Head of caudate nucleus (tissue), 42 donors: ENCODE results near the gene RAD18.

Experiments
- DNase-seq, 42 donors: peaks; one replicate each; pipeline versions ENCODE4 v3.0.0 to v3.0.0-alpha.2; 2020 to 2021; ENCODE audit warnings: mixed read lengths in 7 of 42
- intact Hi-C: fragments of 100-400 bp; cut with DNase I; formaldehyde crosslinking; loops from one replicate; pipeline ENCODE4 v1.15.0; 2022

RAD18 gene

DNA sequence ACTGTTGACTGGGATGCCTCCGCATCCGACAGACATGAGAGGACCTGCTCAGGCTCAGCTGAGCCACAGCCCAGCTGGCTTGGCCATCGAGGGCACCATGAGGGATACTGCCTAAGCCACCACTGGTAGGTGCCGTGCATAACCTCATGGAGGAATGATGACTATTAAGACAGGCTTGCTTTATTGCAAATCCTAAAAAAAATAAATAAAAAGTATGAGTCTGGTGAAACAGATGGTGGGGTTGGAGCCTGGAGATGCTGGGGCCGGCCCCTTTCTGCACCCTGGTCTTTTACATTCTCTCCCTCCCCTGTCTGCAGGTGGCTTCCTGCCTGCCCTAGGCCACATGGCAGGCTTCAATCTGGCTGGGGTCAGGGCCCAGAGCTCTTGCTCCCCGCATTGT, 24.0 kb upstream of the RAD18 start:
- intact Hi-C loops = loop anchor here (5.0 kb wide), 2 partner anchors 260 to 315 kb away; partner anchors contain the start of gene SRGAP3
- DNase-seq = no peak

DNA sequence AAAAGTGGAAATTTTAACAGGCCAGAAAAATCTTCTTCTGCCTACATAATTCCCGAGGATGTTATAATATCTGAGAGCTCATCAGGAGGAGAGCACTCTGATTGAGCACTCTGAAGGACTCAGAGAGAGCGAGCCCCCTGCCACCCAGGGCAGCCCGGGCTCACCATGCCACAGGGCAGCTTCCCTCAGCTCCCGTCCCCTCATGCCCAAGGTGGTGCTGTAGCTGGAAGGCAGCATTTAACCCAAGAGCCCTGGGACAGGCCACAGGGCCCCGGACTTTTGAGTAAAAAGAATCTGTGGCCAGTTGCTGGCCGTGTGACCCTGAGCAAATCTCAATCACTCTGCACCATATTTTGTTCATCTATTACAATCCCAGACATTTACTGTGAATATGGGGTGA, 23.5 kb upstream of the RAD18 start:
- intact Hi-C loops = loop anchor here (5.0 kb wide), 2 partner anchors 261 to 316 kb away; partner anchors contain the start of gene SRGAP3

GRCh38 chr3:8985876-8986275, 22.6 kb upstream of the RAD18 start:
- no peak for DNase-seq
- intact Hi-C loops = loop anchor here (5.0 kb wide), 2 partner anchors 261 to 316 kb away; partner anchors contain the start of gene SRGAP3

More for the DNA sequence above, 23.5 kb upstream of the RAD18 start:
- DNase-seq = no peak

DNA sequence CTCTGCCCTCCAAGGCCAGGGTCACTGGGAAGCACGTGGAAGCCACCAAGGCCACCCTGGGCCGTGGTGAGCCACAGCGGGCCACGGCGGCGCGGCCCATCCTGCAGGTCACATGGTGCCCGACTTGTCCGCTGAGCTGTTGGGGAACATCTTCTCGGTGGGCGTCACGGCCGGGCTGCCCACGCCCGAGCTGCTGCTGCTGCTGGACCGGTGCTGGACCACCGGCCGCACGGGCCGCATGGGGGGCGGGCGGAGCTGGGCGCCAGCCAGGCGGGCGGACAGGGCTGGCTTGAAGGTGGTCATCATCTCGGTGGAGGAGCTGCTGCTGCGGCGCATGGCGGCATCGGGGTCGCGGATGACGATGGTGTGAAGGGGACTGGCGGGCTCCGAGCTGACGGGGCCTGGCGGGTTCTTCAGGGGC, 22.1 kb upstream of the RAD18 start:
- DNase-seq = no peak
- intact Hi-C loops = loop anchor here (5.0 kb wide), 2 partner anchors 262 to 317 kb away; partner anchors contain the start of gene SRGAP3

DNA sequence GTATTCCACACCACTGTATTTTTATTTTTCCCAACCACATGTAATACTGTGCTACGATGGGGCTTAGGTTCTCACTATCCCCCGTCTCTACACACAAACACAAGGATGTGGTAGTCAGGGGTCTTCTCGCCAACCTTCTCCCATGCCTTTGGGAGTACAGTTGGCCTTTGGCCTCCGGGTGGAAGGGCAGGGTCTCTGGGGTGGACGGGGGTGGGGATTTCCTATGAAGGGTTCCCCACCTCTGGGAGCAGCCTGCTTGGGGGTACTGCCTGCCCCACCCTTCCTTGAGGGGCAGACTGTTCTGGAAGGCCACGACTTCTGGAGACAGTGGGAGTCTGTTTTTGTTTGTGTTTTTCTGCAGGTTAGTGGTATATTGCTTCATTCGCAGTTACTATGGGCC, 21.3 kb upstream of the RAD18 start:
- no peak for DNase-seq

GRCh38 chr3:8984081-8984480, 20.8 kb upstream of the RAD18 start:
- DNase-seq = no peak
- intact Hi-C loops = no loop called here

More for the DNA sequence above, 21.3 kb upstream of the RAD18 start:
- intact Hi-C loops = no loop called here

DNA sequence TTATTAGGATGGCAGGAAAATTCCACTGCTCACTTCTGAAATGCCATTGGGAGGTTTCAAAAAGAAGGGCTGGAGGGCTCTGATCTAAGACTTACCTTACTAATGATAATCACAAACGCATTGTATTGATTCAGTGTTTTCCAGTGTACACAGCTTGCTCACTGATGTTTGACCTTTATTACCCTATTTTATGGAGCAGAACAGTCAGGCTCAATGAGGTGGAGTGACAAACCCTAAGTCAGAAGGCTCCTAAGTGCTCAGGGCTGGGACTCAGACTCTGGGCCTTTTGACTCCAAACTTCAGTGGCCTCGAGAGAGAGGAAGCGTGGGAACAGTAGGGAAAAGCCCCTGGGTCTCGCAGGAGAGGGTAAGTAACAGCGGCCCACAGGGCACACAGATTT, 20.3 kb upstream of the RAD18 start:
- no peak for DNase-seq
- intact Hi-C loops = no loop called here

- DNase-seq = no peak
These were observed 19.8 kb upstream of the RAD18 start for GRCh38 chr3:8983026-8983425.

GRCh38 chr3:8982509-8982908, 19.2 kb upstream of the RAD18 start:
- intact Hi-C loops = no loop called here
- no peak for DNase-seq

More at GRCh38 chr3:8983026-8983425, 19.8 kb upstream of the RAD18 start:
- intact Hi-C loops = no loop called here

DNA sequence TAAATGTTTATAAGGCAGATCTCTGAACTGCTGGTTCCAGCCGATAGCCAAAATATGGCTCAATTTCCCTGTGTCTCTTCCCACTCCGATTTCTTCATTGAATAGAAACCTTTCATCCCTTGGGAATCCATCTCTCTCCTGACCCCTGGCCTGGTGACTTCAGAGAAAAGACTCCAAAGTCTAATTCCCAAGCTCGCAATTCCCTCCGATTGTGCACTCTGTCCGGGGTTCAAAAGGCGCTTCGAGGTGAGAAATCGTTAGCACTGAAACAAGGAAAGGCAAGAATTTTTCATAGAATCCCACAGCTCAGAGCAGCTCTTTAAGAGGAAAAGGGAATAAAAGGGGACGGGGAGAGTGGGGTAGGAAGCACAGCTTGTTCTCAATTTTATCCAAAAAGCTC, 18.4 kb upstream of the RAD18 start:
- no peak for DNase-seq
- intact Hi-C loops = no loop called here

GRCh38 chr3:8981296-8981695, 18.0 kb upstream of the RAD18 start:
- DNase-seq = no peak
- intact Hi-C loops = no loop called here

- no peak for DNase-seq
- intact Hi-C loops = no loop called here
These were observed 17.5 kb upstream of the RAD18 start for GRCh38 chr3:8980756-8981257.

DNA sequence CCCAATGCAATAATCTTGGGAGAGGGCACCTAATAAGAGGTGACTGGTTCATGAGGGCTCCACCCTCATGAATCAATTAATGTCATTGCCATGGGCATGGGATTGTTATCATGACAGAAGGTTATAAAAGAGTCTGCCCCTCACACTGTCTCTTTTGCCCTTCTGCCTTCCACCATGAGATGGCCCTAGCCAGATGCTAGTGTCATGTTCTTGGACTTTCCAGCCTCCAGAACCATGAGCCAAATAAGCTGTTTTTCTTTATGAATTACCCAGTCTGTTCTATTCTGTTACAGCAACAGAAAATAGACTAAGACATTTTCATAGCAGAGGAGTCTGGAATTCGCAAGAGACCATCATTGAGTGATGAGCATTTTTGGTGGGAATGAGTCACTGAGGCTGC, 16.0 kb upstream of the RAD18 start:
- DNase-seq = no peak
- intact Hi-C loops = no loop called here

DNA sequence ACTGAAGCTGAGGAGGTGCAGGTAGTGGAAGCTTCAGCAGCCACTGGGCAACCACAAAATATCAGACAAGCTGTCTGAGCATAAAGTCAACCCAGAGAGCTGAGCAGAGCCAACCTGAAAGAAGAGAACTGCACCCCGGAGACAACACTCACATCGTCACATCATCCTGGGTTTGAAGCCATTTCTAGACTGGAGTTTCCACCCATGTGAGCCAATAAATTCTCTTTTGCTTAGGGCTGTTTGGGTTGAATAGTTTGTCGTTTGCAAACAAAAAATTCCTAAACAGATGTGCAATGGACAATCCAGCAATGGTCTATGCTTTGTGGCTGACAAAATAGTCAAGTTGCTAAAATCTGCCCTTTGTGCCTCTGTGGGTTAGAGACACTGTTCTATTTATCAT, 15.3 kb upstream of the RAD18 start:
- no peak for DNase-seq
- intact Hi-C loops = no loop called here

- DNase-seq = no peak
- intact Hi-C loops = no loop called here
These were observed 13.4 kb upstream of the RAD18 start for GRCh38 chr3:8976540-8977182.

GRCh38 chr3:8975081-8976020, 12.1 kb upstream of the RAD18 start:
- intact Hi-C loops = no loop called here
- DNase-seq = no peak

- DNase-seq = no peak
- intact Hi-C loops = loop anchor here (5.0 kb wide), 1 partner anchor 328 kb away; no protein-coding TSS in a partner anchor
These were observed 11.2 kb upstream of the RAD18 start for GRCh38 chr3:8974458-8974857.

DNA sequence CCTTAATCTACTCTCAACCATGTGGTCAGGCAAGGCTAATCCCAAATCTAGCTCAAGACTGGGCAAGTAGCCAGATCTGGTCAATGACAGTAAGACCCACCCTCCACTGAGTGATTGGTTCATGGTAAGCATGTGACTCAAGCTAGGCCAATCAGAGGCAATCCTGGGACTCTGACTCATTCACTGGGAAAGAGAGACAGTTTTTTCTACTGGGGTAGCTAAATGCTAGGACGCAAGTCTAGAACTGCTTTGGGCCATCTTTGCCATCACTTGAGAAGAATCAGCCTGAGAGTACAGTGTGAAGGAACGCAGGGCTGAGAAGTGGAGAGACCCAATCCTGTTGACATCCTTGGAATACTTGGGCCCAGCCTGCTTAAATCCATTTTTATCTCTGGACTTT, 9.4 kb upstream of the RAD18 start:
- intact Hi-C loops = loop anchor here (5.0 kb wide), 1 partner anchor 330 kb away; no protein-coding TSS in a partner anchor
- DNase-seq = no peak

- DNase-seq = peak in 41 of 42 donors; percentile 52 to 91 (median 76)
These were observed 7.8 kb upstream of the RAD18 start for GRCh38 chr3:8970971-8971589.

More at GRCh38 chr3:8970971-8971589, 7.8 kb upstream of the RAD18 start:
- intact Hi-C loops = loop anchor here (5.0 kb wide), 1 partner anchor 331 kb away; no protein-coding TSS in a partner anchor
